ES-I3 (cell line): ENCODE measurements around the gene BLID.

Experiments used
- H3K36me3 ChIP-seq: 2 replicates; pipeline ENCODE4 v1.6.1; 2013; ENCODE audit warnings: mild to moderate bottlenecking, low read length, control low read depth, moderate library complexity; ENCODE audit not compliant: insufficient read depth
- H3K4me1 ChIP-seq: 2 replicates; pipeline ENCODE4 v1.6.1; 2013; ENCODE audit warnings: mild to moderate bottlenecking, control low read depth, low read length; ENCODE audit not compliant: insufficient read depth
- H3K9ac ChIP-seq: 2 replicates; pipeline ENCODE4 v1.6.1; 2013; ENCODE audit warnings: low read depth, mild to moderate bottlenecking, low read length, moderate library complexity
- H3K9me3 ChIP-seq: 2 replicates; pipeline ENCODE4 v1.6.1; 2013; ENCODE audit warnings: mild to moderate bottlenecking, low read length, moderate library complexity; ENCODE audit not compliant: control insufficient read depth, insufficient read depth

The BLID gene, protein sequence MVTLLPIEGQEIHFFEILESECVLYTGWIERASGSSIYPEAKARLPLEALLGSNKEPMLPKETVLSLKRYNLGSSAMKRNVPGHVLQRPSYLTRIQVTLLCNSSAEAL

DNA sequence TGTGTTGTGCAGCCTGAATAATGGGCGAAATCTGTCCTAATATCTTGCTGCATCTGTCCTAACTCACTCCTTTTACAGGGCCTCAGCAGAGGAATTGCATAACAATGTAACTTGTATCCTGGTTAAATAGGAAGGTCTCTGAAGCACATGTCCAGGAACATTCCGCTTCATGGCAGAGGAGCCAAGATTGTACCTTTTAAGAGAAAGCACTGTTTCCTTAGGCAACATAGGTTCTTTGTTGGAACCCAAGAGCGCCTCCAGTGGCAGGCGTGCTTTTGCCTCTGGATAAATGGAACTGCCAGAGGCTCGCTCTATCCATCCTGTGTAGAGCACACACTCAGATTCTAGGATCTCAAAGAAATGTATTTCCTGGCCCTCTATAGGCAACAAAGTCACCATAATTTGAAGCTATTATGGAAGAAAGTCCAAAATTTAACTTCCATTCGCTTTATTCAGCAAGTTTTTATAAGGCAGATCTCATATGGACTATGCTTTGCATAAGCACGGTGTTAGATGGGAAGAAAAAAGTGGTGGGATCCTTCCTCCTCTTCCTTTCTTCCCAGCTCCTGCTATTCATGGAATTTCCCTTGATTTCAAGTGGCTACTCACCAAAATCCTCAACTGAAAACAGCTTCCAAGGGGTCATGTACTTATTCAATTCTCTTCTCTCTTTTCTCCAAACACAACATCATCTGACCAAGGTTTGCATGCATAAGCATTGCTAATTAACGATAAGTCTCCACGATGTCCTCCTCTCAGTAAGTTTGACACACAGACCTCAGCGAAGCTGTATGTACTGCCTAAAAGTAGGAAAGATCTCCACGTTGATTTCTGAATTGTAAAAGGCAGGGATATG lies at the start of gene BLID:
BLID (minus strand) TSS at position 692 of the 856 bp plus-strand sequence; CDS start at position 399, 293 bp downstream.
- no peaks in the 10 kb centered on the region for H3K36me3 ChIP-seq
- H3K9ac ChIP-seq: no peak within 1 kb of the TSS
- no peaks in the 10 kb centered on the region for H3K9me3 ChIP-seq
- H3K4me1 ChIP-seq: peaks cover 5% of the 10 kb centered on the region; the same call in 1 of the 2 replicates

- Histone ChIP-seq H3K9ac (no peak overlapping the region), H3K4me1 (peaks cover 20% of the 10 kb centered on the region), H3K9me3 (no peaks in the 10 kb centered on the region), H3K36me3 (no peaks in the 10 kb centered on the region)
These were observed 47.2 kb upstream of the BLID start for GRCh38 chr11:122163053-122163819.

DNA sequence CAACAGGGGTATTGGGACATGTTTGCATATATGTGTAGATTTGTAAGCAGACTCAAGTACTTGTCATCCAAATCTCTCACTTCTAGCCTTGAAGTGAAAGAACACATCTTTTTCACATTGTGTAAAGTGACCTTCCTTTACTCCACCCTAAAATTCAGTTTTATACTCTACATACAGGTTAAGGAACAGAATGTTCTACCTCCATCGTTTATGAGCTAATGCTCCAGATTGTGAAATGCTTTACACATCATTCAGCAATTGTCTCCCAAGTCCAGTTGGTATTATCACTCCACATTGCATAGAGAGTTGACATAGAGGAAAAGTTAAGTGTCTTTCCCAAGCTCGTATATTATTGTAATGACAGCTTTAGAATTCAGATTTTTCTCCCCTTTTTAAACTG lies 46.1 kb upstream of the BLID start:
- Histone ChIP-seq H3K9ac (no peak overlapping the region), H3K9me3 (no peaks in the 10 kb centered on the region), H3K4me1 (peaks cover 13% of the 10 kb centered on the region), H3K36me3 (no peaks in the 10 kb centered on the region)

- no peaks in the 10 kb centered on the region for H3K9me3 ChIP-seq
- peaks cover 12% of the 10 kb centered on the region for H3K4me1 ChIP-seq
- no peaks in the 10 kb centered on the region for H3K36me3 ChIP-seq
- H3K9ac ChIP-seq: no peak overlapping the region
These were observed 45.0 kb upstream of the BLID start for GRCh38 chr11:122160841-122161590.

DNA sequence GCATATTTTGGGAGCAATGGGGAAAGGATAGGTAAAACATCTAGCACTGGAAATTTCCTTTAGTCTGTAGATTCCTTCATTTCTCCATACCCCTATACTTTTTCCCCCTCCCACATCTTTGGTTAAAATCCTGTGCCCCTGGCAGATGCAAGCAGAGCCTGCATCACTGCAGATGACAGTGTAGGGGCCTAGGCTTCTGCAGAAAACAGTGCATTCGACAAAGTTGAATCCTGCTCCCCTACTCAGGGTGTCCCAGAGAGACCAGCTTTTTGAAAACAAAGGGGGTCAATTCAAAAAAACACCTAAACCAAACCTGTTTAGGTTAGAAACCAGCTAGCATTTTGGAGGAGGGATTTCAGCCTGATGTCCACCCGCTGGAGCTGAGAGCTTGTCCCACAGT lies 43.8 kb upstream of the BLID start:
- Histone ChIP-seq H3K9me3 (no peaks in the 10 kb centered on the region), H3K36me3 (no peaks in the 10 kb centered on the region), H3K4me1 (peaks cover 12% of the 10 kb centered on the region), H3K9ac (no peak overlapping the region)

DNA sequence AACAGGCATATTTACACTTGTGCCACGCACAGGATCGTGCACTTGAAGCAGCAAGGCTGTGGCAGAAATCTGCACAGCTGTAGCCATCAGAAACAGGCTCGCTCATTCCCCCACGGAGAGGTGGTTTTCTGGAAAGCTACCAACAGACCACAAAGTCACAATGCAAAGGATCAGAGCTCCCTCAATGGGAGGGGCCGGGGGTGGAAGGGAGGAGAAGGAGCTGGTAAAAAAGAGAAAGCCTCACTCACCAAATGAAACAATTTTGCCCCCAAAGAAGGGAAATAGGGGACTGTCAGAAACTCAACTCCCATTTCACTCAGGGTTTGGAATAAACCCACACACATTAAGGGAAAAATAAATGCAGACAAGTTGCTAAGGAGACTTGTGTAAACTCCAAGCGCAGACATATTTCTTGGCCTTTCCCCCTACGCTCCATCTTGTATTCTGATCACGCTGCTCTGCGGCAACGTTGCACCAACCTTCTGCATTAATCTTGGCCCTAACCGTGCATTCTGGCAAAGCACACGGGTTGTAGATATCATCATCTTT lies 43.2 kb upstream of the BLID start:
- no peaks in the 10 kb centered on the region for H3K9me3 ChIP-seq
- H3K4me1 ChIP-seq: peaks cover 13% of the 10 kb centered on the region
- no peaks in the 10 kb centered on the region for H3K36me3 ChIP-seq
- H3K9ac ChIP-seq: no peak overlapping the region

DNA sequence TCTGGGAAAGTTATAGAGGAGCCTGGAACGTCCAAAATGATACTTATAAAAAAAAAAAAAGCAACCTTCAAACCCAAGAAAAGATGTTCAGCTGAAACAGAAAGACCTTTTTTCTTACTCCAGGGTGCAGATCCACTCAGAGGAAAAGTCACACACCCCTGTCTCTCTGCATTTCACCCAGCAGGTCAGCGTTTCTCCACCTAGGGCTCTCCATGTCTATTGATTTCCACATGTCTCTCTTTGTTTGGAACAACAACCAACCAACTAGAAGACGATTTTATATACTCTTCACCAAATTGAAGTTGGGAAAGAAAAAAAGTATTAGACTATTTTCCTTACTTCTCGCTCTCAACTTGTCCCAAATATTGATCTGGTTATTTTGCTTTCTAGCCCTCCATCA lies 42.2 kb upstream of the BLID start:
- no peaks in the 10 kb centered on the region for H3K9me3 ChIP-seq
- H3K4me1 ChIP-seq: peaks cover 15% of the 10 kb centered on the region
- no peak overlapping the region for H3K9ac ChIP-seq
- H3K36me3 ChIP-seq: no peaks in the 10 kb centered on the region

GRCh38 chr11:122157653-122158161 lies 41.7 kb upstream of the BLID start:
- Histone ChIP-seq H3K4me1 (peaks cover 15% of the 10 kb centered on the region), H3K9ac (no peak overlapping the region), H3K9me3 (no peaks in the 10 kb centered on the region), H3K36me3 (no peaks in the 10 kb centered on the region)

DNA sequence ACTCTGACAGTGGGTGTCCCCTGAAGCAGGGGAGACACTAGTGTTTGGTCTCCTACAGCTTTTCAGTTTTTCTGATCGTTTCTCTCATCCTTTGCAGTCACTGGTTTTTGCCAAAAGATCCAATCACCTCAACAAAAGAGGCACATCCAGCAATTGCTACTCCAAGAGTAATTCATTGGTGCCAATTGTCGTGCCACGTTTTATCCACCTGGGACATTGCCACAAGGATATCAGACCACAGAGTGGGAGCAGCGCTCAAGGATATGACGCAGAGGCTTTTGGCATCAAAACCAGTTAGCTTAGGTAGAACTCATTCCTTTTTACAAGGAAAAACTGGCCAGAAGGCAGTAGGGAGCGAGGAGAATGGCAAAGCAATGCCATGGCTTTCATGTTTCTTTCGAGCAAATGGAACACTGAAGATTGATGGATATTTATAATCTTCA lies 40.9 kb upstream of the BLID start:
- Histone ChIP-seq H3K4me1 (peaks cover 15% of the 10 kb centered on the region), H3K36me3 (no peaks in the 10 kb centered on the region), H3K9me3 (no peaks in the 10 kb centered on the region), H3K9ac (no peak overlapping the region)

DNA sequence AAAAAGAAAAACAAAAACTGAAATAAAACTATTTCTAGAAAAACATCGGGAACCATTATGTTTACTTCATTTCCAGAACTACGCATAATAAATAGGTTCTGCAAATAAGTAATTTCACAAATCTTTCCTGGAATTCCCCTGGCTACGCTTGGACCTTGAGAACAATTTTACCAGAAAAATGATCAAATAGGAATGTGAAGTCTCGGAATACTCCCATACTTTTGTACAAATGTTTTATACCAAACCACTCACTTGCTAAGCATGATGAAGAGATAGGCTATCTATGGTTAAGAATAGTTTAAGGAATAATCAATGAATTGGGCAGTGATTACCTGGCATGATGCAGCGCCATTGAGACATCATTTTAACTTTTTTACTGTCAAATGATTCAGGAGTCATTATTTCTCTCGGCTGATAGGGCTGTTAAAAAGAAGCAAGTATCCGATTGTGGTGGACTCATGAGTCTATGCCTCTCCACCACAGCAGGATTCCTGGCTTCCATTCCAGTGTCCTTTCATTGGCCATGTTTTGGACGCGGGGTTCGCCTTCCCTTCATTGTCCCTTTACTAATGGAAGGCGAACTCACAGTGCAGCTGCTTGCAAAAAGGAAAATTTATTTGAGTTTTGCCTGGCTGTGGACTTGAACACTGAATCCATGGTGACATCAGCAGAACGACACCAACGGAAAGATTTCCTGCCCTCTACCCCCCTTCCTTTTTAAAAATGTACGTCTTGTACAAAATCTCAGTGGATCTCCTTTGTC lies 39.9 kb upstream of the BLID start:
- H3K36me3 ChIP-seq: no peaks in the 10 kb centered on the region
- no peak overlapping the region for H3K9ac ChIP-seq
- peaks cover 15% of the 10 kb centered on the region for H3K4me1 ChIP-seq
- no peaks in the 10 kb centered on the region for H3K9me3 ChIP-seq

DNA sequence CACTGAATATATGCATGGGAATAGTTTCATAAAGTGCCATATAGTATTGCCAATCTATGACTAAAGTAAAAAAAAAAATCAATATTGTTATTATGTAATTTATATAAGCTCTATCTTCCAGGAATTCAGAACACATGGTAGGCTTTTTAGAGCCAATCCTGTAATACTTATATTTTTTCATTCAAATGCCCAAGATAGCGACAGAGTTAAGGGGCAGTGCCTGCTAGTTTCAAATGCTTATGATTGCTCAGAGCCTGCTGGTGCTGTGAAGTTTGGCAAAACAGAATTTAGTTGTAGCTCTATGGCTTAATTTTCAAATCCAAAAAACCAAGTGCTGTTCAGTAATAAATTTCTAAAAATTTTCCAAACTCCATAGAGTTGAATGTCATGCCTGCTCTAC lies 39.0 kb upstream of the BLID start:
- Histone ChIP-seq H3K36me3 (no peaks in the 10 kb centered on the region), H3K9me3 (no peaks in the 10 kb centered on the region), H3K9ac (no peak overlapping the region), H3K4me1 (peaks cover 15% of the 10 kb centered on the region)

GRCh38 chr11:122154227-122154626 lies 38.2 kb upstream of the BLID start:
- Histone ChIP-seq H3K9me3 (no peaks in the 10 kb centered on the region), H3K4me1 (peaks cover 11% of the 10 kb centered on the region), H3K9ac (no peak overlapping the region), H3K36me3 (no peaks in the 10 kb centered on the region)

GRCh38 chr11:122153746-122154145 lies 37.7 kb upstream of the BLID start:
- Histone ChIP-seq H3K4me1 (peaks cover 6% of the 10 kb centered on the region; the same call in 1 of the 2 replicates), H3K9ac (no peak overlapping the region), H3K9me3 (no peaks in the 10 kb centered on the region), H3K36me3 (no peaks in the 10 kb centered on the region)
